Thyroid gland (tissue), 4 donors: ENCODE measurements around the gene SETBP1.

Experiments used
- POLR2A ChIP-seq, 2 donors: fragments of 450-650 bp; IDR thresholded peaks; one replicate each; pipeline ENCODE4 v1.6.1; 2017; ENCODE audit warnings: antibody characterized with exemption in 2 of 2, mild to moderate bottlenecking in 2 of 2, moderate library complexity in 1 of 2
- TF ChIP-seq, protein P1 (sequence below), 6 experiments: fragments of 200-600 bp in 3 of 6; fragments of 450-650 bp in 3 of 6; sonication (generic) in 3 of 6; IDR thresholded peaks; one replicate each; pipeline ENCODE4 v1.5.1; 2016 to 2019; ENCODE audit warnings: antibody characterized with exemption in 6 of 6, mild to moderate bottlenecking in 2 of 6, inconsistent platforms in 1 of 6, moderate library complexity in 1 of 6

DNA sequence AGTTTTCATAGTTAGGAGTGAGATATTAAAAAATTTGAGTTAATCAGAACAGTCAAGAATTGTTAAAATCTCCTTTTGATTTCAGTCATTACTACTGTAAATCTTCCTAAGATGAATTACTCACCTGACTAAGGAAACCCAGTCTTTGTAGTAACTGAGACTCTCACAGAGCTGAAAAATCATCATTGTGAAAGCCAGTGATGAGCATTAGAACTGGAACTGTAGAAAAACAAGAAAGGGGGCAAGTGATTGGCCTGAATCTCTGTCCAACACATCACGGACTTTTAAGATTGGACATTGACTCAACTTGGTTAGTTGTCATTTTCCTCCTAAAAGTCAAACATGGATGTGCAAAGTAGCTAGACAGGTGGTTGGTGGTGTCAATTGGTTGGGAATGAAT lies 21.9 kb downstream of the SETBP1 start:
- TF ChIP-seq, protein P1, sequence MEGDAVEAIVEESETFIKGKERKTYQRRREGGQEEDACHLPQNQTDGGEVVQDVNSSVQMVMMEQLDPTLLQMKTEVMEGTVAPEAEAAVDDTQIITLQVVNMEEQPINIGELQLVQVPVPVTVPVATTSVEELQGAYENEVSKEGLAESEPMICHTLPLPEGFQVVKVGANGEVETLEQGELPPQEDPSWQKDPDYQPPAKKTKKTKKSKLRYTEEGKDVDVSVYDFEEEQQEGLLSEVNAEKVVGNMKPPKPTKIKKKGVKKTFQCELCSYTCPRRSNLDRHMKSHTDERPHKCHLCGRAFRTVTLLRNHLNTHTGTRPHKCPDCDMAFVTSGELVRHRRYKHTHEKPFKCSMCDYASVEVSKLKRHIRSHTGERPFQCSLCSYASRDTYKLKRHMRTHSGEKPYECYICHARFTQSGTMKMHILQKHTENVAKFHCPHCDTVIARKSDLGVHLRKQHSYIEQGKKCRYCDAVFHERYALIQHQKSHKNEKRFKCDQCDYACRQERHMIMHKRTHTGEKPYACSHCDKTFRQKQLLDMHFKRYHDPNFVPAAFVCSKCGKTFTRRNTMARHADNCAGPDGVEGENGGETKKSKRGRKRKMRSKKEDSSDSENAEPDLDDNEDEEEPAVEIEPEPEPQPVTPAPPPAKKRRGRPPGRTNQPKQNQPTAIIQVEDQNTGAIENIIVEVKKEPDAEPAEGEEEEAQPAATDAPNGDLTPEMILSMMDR (IDR thresholded peaks at IDR 0.05) = no peak
- TF ChIP-seq POLR2A (IDR thresholded peaks at IDR 0.05) = no peak
